Measurements from ENCODE around the gene CDH3. TPM values are rescaled to one million over a fixed set of nuclear protein-coding genes. Genes with fewer than 3 reads are reported as not detected.
A peak's percentile ranks its signal among the peaks of the same experiment; 100 is the strongest.

CDH3 gene
- polyA plus RNA-seq, 1 experiment: not detected

DNA sequence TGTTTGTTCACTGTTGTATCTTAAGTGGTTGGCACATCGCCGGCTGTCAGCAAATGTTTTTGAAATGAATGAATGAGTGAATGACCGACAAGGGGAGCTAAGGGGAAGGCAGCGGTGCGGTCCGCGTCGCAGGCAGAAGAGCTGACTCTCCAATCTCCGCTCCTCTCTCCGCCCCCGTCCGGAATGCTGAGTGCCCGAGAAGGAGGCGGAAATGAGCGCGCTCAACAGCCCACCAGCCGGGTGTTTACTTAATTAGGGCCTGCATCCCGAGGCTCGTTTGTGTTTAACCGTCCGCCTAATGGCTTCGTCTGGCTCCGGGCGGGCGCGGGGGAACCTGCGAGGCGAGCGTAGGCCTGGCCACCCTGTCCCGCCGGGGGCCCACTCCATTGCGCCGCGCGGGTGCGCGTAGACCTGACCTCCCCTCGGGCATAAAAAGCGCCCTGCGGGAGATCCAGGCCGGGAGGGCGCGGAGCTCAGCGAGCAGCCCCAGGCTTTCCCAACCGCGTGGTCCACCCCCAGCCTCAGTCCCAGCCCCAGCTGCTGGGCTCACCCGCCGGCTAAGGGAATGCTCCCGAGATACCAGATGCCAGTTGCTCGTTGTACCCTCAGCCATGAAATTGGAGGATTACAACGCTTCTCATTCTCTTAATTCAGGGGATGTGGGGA is 2.5 kb upstream of the CDH3 start:
- peaks cover 13% of the 10 kb centered on the region; the same call in 1 of the 2 replicates for H3K9me3 ChIP-seq (ENCODE audit: control insufficient read depth, insufficient read depth, low read length)
- ChIA-PET CTCF (interaction anchor here (0.6 to 0.7 kb wide), 2 partner anchors 35 to 530 kb away, joined by 3 to 6 read pairs; no protein-coding TSS in a partner anchor), POLR2A (no interaction called here)
- H3K27ac ChIP-seq (ENCODE audit: low read depth, low read length): no peak overlapping the region
- peaks cover 57% of the 10 kb centered on the region for H3K27me3 ChIP-seq (ENCODE audit: control insufficient read depth, insufficient read depth, low read length)
- H3K4me3 ChIP-seq (ENCODE audit: low read depth, low read length): 0 out of 2 replicates have a peak overlapping the region, but pooled peaks have one; percentile 13
- no peak for DNase-seq (ENCODE audit: low read depth, low spot score)
- TF ChIP-seq, protein P1, sequence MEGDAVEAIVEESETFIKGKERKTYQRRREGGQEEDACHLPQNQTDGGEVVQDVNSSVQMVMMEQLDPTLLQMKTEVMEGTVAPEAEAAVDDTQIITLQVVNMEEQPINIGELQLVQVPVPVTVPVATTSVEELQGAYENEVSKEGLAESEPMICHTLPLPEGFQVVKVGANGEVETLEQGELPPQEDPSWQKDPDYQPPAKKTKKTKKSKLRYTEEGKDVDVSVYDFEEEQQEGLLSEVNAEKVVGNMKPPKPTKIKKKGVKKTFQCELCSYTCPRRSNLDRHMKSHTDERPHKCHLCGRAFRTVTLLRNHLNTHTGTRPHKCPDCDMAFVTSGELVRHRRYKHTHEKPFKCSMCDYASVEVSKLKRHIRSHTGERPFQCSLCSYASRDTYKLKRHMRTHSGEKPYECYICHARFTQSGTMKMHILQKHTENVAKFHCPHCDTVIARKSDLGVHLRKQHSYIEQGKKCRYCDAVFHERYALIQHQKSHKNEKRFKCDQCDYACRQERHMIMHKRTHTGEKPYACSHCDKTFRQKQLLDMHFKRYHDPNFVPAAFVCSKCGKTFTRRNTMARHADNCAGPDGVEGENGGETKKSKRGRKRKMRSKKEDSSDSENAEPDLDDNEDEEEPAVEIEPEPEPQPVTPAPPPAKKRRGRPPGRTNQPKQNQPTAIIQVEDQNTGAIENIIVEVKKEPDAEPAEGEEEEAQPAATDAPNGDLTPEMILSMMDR (IDR thresholded peaks at IDR 0.05; ENCODE audit: low read depth, low read length): no peak

DNA sequence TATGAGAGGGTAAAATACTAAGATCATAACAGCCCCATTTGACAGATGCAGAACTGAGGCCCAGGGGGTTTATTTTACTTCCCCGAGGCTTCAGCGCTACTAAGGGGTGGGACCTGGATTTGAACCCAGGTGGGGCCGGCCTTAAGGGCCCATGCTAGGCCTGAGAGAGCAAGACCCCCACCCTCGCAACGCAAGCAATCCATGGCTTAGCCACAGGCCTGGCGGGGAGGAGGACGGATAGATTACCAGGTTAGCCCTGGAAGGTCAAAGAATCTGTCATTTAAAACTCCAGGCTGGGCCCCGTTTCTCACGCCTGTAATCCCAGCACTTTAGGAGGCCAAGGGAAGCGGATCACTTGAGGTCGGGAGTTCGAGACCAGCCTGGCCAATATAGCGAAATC is 1.9 kb upstream of the CDH3 start:
- CTCF ChIA-PET: no interaction called here
- Histone ChIP-seq H3K4me3 (ENCODE audit: low read depth, low read length) (no peak overlapping the region), H3K27ac (ENCODE audit: low read depth, low read length) (no peak overlapping the region), H3K9me3 (ENCODE audit: control insufficient read depth, insufficient read depth, low read length) (peaks cover 13% of the 10 kb centered on the region; the same call in 1 of the 2 replicates), H3K27me3 (ENCODE audit: control insufficient read depth, insufficient read depth, low read length) (peaks cover 59% of the 10 kb centered on the region)
- DNase-seq (ENCODE audit: low read depth, low spot score): no peak
- TF ChIP-seq, protein P1 (IDR thresholded peaks at IDR 0.05; ENCODE audit: low read depth, low read length): no peak
- POLR2A ChIA-PET: no interaction called here

DNA sequence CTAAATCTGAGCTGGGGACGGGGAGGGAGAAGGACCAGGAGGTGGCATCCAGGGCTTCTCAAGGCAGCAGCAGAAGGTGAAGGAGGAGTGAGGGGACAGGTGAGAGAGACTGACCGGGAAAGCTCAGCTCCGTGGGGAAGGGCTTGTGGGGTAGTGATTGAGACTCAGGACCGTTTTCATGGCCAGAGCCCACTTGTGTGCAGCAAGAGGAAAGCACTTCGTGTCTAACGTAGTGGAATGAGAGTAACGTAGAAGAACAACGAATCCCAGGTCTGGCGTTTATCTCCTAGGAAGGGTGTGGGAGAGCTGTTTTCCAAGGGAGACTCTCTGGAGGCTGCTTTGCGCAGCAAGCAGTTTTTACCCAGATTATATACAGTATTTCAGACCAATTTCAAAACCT is 1.3 kb upstream of the CDH3 start:
- TF ChIP-seq, protein P1 (IDR thresholded peaks at IDR 0.05; ENCODE audit: low read depth, low read length): no peak
- POLR2A ChIA-PET: no interaction called here
- Histone ChIP-seq H3K27me3 (ENCODE audit: control insufficient read depth, insufficient read depth, low read length) (peaks cover 63% of the 10 kb centered on the region), H3K27ac (ENCODE audit: low read depth, low read length) (no peak overlapping the region), H3K4me3 (ENCODE audit: low read depth, low read length) (no peak overlapping the region), H3K9me3 (ENCODE audit: control insufficient read depth, insufficient read depth, low read length) (peaks cover 13% of the 10 kb centered on the region; the same call in 1 of the 2 replicates)
- DNase-seq (ENCODE audit: low read depth, low spot score): no peak
- CTCF ChIA-PET: interaction anchor here (0.6 kb wide), 1 partner anchor 480 kb away, joined by 4 read pairs; no protein-coding TSS in a partner anchor

DNA sequence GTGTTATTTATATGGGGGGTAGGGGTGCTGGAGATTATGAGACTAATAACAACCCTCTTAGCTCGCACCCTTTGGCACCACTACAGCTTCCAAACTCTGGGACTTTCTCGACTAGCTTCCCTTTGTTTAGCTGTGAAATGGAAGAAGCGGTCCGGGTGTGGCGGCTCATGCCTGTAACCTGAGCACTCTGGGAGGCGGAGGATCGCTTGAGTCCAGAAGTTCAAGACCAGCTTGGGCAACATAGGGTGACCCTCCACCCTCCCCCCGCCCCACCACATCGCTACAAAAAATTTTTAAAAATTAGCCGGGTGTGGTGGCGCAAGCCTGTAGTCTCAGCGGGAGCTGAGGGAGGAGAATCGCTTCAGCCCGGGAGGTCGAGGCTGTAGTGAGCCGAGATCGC is 814 bp upstream of the CDH3 start:
- H3K4me3 ChIP-seq (ENCODE audit: low read depth, low read length): no peak overlapping the region
- no peak overlapping the region for H3K27ac ChIP-seq (ENCODE audit: low read depth, low read length)
- DNase-seq (ENCODE audit: low read depth, low spot score): no peak
- peaks cover 63% of the 10 kb centered on the region for H3K27me3 ChIP-seq (ENCODE audit: control insufficient read depth, insufficient read depth, low read length)
- peaks cover 13% of the 10 kb centered on the region; the same call in 1 of the 2 replicates for H3K9me3 ChIP-seq (ENCODE audit: control insufficient read depth, insufficient read depth, low read length)
- ChIA-PET POLR2A (no interaction called here), CTCF (interaction anchor here (0.6 to 0.7 kb wide), 2 partner anchors 115 to 479 kb away, joined by 4 to 5 read pairs; no protein-coding TSS in a partner anchor)
- TF ChIP-seq, protein P1 (IDR thresholded peaks at IDR 0.05; ENCODE audit: low read depth, low read length): no peak
